Astrocyte (in vitro differentiated cells and primary cell): ENCODE measurements around the gene TEX38.

ENCODE experiments used
- EZH2 ChIP-seq: IDR thresholded peaks from 2 replicates; pipeline ENCODE4 v1.6.1; 2012; ENCODE audit warnings: mild to moderate bottlenecking, low read length, inconsistent platforms; ENCODE audit not compliant: insufficient read depth
- TF ChIP-seq, protein P1 (sequence below): IDR thresholded peaks from 2 replicates; pipeline ENCODE4 v1.5.1; 2011; ENCODE audit warnings: low read depth, mild to moderate bottlenecking, inconsistent platforms, low read length, moderate library complexity; ENCODE audit not compliant: insufficient read depth

DNA sequence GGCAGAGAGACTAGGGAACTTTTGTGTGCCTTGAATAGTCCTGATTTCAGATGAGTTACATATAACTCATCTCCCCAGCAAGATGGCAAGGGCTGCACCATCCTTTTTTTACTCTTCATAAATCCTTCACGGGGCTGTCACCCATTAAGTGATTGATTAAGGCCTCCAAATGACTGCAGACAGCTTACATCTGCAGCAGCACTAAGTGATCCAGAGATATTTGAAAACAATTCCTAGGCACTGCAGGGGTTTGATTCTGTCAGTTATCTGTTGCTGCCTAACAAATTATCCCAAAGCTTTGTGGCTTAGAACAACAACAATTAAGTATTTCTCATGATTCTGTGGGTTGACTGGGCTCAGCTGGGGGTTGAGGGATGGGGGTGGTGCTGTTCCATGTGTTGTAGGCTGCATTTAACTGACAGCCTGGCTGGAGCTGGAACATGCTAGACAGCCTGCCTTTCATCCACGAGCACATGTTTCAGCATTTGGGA lies 19.3 kb downstream of the TEX38 start:
- TF ChIP-seq, protein P1, sequence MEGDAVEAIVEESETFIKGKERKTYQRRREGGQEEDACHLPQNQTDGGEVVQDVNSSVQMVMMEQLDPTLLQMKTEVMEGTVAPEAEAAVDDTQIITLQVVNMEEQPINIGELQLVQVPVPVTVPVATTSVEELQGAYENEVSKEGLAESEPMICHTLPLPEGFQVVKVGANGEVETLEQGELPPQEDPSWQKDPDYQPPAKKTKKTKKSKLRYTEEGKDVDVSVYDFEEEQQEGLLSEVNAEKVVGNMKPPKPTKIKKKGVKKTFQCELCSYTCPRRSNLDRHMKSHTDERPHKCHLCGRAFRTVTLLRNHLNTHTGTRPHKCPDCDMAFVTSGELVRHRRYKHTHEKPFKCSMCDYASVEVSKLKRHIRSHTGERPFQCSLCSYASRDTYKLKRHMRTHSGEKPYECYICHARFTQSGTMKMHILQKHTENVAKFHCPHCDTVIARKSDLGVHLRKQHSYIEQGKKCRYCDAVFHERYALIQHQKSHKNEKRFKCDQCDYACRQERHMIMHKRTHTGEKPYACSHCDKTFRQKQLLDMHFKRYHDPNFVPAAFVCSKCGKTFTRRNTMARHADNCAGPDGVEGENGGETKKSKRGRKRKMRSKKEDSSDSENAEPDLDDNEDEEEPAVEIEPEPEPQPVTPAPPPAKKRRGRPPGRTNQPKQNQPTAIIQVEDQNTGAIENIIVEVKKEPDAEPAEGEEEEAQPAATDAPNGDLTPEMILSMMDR = no peak
- TF ChIP-seq EZH2 = no peak
